PC-9 (cell line): ENCODE data around the gene PRSS22. TPM values are rescaled to one million over a fixed set of nuclear protein-coding genes. Genes with fewer than 3 reads are reported as not detected.

Experiments
- BruUV-seq: library from RNA; stranded (reverse); fragments of 400-500 nt; replicated peaks from 2 replicates; lab custom pipeline; 2021; lab: Mats Ljungman, UMichigan
- CTCF ChIA-PET: fragments of 300-600 bp; sonication (Branson Sonifier 250); formaldehyde crosslinking; loops from one replicate; lab custom pipeline; 2022; ENCODE audit warnings: antibody characterized with exemption; lab: Charles Lee
- POLR2A ChIA-PET: fragments of 300-600 bp; sonication (Branson Sonifier 250); formaldehyde crosslinking; loops from one replicate; lab custom pipeline; 2022; ENCODE audit warnings: antibody characterized with exemption; ENCODE audit not compliant: unreplicated experiment; lab: Charles Lee
- DNase-seq, 2 experiments: peaks; one replicate each; pipeline versions ENCODE4 v3.0.0 to v3.0.0-alpha.2; 2015 to 2022; ENCODE audit warnings: mixed read lengths in 1 of 2
- H2AFZ ChIP-seq: fragments of 200-600 bp; sonication (generic); 2 replicates; pipeline ENCODE4 v1.8.1; 2017; ENCODE audit warnings: antibody characterized with exemption
- H3F3A ChIP-seq: fragments of 200-600 bp; sonication (generic); 2 replicates; pipeline ENCODE4 v1.8.1; 2017; ENCODE audit warnings: antibody characterized with exemption, mild to moderate bottlenecking, low read depth; ENCODE audit not compliant: insufficient read depth
- H3K27ac ChIP-seq: fragments of 200-600 bp; sonication (generic); 2 replicates; pipeline ENCODE4 v1.6.1; 2016; ENCODE audit warnings: mixed run types
- H3K27me3 ChIP-seq: fragments of 200-600 bp; sonication (generic); 2 replicates; pipeline ENCODE4 v1.6.1; 2016; ENCODE audit warnings: low read depth, mixed run types; ENCODE audit not compliant: insufficient read depth
- H3K36me3 ChIP-seq: fragments of 200-600 bp; sonication (generic); 2 replicates; pipeline ENCODE4 v1.6.1; 2016; ENCODE audit warnings: low read depth, mixed run types
- H3K4me1 ChIP-seq: fragments of 200-600 bp; sonication (generic); replicated peaks from 2 replicates; pipeline ENCODE4 v1.6.1; 2016; ENCODE audit warnings: mixed run types; ENCODE audit not compliant: insufficient read depth
- H3K4me2 ChIP-seq: fragments of 200-600 bp; sonication (generic); 2 replicates; pipeline ENCODE4 v1.6.1; 2017; ENCODE audit warnings: mixed run types
- H3K4me3 ChIP-seq: fragments of 200-600 bp; sonication (generic); 2 replicates; pipeline ENCODE4 v1.6.1; 2016; ENCODE audit warnings: mixed run types
- H3K79me2 ChIP-seq: fragments of 200-600 bp; sonication (generic); 2 replicates; pipeline ENCODE4 v1.6.1; 2017; ENCODE audit warnings: low read depth, mixed run types
- H3K9me2 ChIP-seq: fragments of 200-600 bp; sonication (generic); 2 replicates; pipeline ENCODE4 v1.8.1; 2017; ENCODE audit warnings: mild to moderate bottlenecking; ENCODE audit not compliant: insufficient read depth
- H3K9me3 ChIP-seq: fragments of 200-600 bp; sonication (generic); 2 replicates; pipeline ENCODE4 v1.8.1; 2016; ENCODE audit warnings: low read depth; ENCODE audit not compliant: insufficient read depth
- H4K20me1 ChIP-seq: fragments of 200-600 bp; sonication (generic); 2 replicates; pipeline ENCODE4 v1.8.1; 2017; ENCODE audit not compliant: insufficient read depth
- EZH2 ChIP-seq: fragments of 200-600 bp; sonication (generic); IDR thresholded peaks from 2 replicates; pipeline ENCODE4 v1.8.0; 2017; ENCODE audit warnings: antibody characterized with exemption, low read depth
- intact Hi-C: fragments of 100-400 bp; cut with micrococcal nuclease; formaldehyde crosslinking; loops from one replicate; pipeline ENCODE4 v1.10.0; 2022; ENCODE audit not compliant: unreplicated experiment
- total RNA-seq: library from RNA; stranded (reverse); gene quantifications from 2 replicates; pipeline ENCODE4 v1.2.3, GENCODE V29; 2021
- TF ChIP-seq, protein P1 (sequence below): fragments of 200-600 bp; sonication (generic); conservative IDR thresholded peaks from 2 replicates; pipeline ENCODE4 v1.6.1; 2017; ENCODE audit warnings: mixed run types, antibody characterized with exemption, mild to moderate bottlenecking, moderate library complexity

The PRSS22 gene
- total RNA-seq, 1 experiment from 2014 or later, result 99.7 TPM

DNA sequence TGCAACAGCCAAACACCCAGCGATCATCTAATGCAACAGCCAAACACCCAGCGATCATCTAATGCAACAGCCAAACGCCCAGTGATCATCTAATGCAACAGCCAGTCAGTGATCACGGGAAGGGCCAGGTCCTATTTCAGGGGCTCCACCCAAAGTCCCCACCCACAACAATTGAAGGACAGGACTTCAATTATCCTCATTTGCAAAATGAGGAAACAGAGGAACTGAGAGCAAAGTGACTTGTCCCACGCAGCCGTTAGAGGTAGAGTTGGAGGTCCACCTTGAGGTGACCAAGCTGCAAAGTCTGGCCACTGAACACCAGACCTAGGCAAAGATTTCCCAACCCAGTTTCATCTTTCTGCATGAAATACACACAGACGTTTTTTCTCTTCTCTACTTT, 24.2 kb downstream of the PRSS22 start:
- no peaks in the 10 kb centered on the region for H3K9me3 ChIP-seq
- H3K9me2 ChIP-seq, result no peaks in the 10 kb centered on the region
- H3K4me1 ChIP-seq, result peaks cover 42% of the 10 kb centered on the region
- no peaks in the 10 kb centered on the region for H3K79me2 ChIP-seq
- H3K4me2 ChIP-seq, result no peak overlapping the region
- no peak overlapping the region for H3K4me3 ChIP-seq
- H3K36me3 ChIP-seq, result no peaks in the 10 kb centered on the region
- no peaks in the 10 kb centered on the region for H3K27me3 ChIP-seq
- H3K27ac ChIP-seq, result no peak overlapping the region
- H3F3A ChIP-seq, result peaks cover 34% of the 10 kb centered on the region
- no peak for TF ChIP-seq EZH2
- TF ChIP-seq, protein P1, sequence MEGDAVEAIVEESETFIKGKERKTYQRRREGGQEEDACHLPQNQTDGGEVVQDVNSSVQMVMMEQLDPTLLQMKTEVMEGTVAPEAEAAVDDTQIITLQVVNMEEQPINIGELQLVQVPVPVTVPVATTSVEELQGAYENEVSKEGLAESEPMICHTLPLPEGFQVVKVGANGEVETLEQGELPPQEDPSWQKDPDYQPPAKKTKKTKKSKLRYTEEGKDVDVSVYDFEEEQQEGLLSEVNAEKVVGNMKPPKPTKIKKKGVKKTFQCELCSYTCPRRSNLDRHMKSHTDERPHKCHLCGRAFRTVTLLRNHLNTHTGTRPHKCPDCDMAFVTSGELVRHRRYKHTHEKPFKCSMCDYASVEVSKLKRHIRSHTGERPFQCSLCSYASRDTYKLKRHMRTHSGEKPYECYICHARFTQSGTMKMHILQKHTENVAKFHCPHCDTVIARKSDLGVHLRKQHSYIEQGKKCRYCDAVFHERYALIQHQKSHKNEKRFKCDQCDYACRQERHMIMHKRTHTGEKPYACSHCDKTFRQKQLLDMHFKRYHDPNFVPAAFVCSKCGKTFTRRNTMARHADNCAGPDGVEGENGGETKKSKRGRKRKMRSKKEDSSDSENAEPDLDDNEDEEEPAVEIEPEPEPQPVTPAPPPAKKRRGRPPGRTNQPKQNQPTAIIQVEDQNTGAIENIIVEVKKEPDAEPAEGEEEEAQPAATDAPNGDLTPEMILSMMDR, result no peak
- intact Hi-C loops, result no loop called here
- ChIA-PET POLR2A (no interaction called here), CTCF (no interaction called here)
- no peak for DNase-seq
- H2AFZ ChIP-seq, result no peak overlapping the region
- no TSS peak for BruUV-seq
- no peaks in the 10 kb centered on the region for H4K20me1 ChIP-seq

DNA sequence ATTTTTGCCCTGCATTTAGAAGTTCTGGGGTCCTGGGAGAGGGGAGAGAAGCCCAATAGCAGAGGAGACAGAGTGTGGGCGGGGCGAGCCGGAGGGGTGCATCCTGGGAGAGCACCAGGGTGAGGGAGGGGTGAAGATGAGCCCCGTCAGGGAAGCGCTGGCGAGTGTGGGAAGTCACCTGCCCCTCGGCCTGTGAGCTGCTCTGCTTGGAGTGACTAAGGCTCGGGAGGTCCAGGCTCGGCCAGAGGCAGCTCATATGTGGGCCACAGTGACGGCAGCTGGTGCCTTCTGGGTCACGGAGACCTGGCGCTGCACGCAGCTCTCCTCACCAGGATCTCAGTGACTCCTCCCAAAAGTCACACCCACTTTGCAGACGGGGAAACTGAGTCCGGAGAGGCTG, 26.8 kb downstream of the PRSS22 start:
- no peaks in the 10 kb centered on the region for H3K36me3 ChIP-seq
- ChIA-PET CTCF (interaction anchor here (0.6 to 0.7 kb wide), 2 partner anchors 26 to 133 kb away, joined by 4 read pairs; partner anchors contain the start of gene KREMEN2), POLR2A (no interaction called here)
- no peak overlapping the region for H2AFZ ChIP-seq
- no peaks in the 10 kb centered on the region for H4K20me1 ChIP-seq
- no peaks in the 10 kb centered on the region for H3K9me2 ChIP-seq
- no peaks in the 10 kb centered on the region for H3K79me2 ChIP-seq
- H3K4me2 ChIP-seq, result no peak overlapping the region
- intact Hi-C loops, result no loop called here
- no peaks in the 10 kb centered on the region for H3K9me3 ChIP-seq
- no peak overlapping the region for H3K4me3 ChIP-seq
- no peaks in the 10 kb centered on the region for H3K27me3 ChIP-seq
- peaks cover 23% of the 10 kb centered on the region for H3K4me1 ChIP-seq
- no peak overlapping the region for H3K27ac ChIP-seq
- DNase-seq, result no peak
- no peak for TF ChIP-seq EZH2
- TF ChIP-seq, protein P1, result no peak
- peaks cover 16% of the 10 kb centered on the region for H3F3A ChIP-seq
- BruUV-seq, result no TSS peak

DNA sequence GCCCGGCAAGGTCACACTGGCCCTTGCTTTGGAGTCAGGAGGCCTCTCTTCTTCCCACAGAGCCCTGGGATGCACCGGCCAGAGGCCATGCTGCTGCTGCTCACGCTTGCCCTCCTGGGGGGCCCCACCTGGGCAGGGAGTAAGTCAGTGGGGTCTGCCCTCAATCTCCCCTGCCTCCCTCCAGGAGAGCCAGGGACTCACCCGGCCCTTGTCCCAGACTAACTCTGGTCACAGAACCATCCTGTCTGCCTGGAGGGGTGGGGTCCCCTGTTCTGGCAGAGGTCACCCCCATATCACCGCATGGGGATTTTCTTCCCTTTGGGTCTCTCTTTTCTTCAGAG, 27.6 kb downstream of the PRSS22 start:
- ChIA-PET POLR2A (no interaction called here), CTCF (interaction anchor here (0.7 kb wide), 1 partner anchor 47 kb away, joined by 3 read pairs; no protein-coding TSS in a partner anchor)
- intact Hi-C loops, result loop anchor here (1.0 kb wide), 2 partner anchors 28 to 52 kb away; partner anchors contain the start of gene PRSS22
- Histone ChIP-seq H2AFZ (peak overlapping the region; percentile 44; the same call in 1 of the 2 replicates), H3F3A (peaks cover 17% of the 10 kb centered on the region), H3K4me3 (no peak overlapping the region), H3K4me2 (peak overlapping the region; percentile 65), H3K36me3 (no peaks in the 10 kb centered on the region), H3K79me2 (no peaks in the 10 kb centered on the region), H3K9me3 (no peaks in the 10 kb centered on the region), H4K20me1 (no peaks in the 10 kb centered on the region), H3K4me1 (peaks cover 18% of the 10 kb centered on the region), H3K27me3 (no peaks in the 10 kb centered on the region), H3K9me2 (no peaks in the 10 kb centered on the region), H3K27ac (peak overlapping the region; percentile 53; the same call in 1 of the 2 replicates)
- DNase-seq, result no peak
- TF ChIP-seq, protein P1, result no peak
- TF ChIP-seq EZH2, result no peak
- BruUV-seq, result TSS peak; percentile 77
